Right lobe of liver (tissue), 4 donors: Measurements from ENCODE around the gene LMTK2.

Experiments
- POLR2A ChIP-seq: fragments of 450-650 bp; IDR thresholded peaks from one replicate; pipeline ENCODE4 v1.6.1; 2017; ENCODE audit warnings: antibody characterized with exemption, mild to moderate bottlenecking
- TF ChIP-seq, protein P1 (sequence below), 4 donors: fragments of 200-600 bp in 3 of 4; fragments of 450-650 bp in 1 of 4; IDR thresholded peaks; one replicate each; pipeline versions ENCODE4 v1.5.1 to v1.8.0; 2016 to 2022; ENCODE audit warnings: antibody characterized with exemption in 4 of 4, mild to moderate bottlenecking in 2 of 4
- donor health status: DM: no; HTN: no; CAD: no.
- donor health status: DM: no; HTN: no; CAD: no.
- donor health status: DM: no; HTN: yes; CAD: no.

DNA sequence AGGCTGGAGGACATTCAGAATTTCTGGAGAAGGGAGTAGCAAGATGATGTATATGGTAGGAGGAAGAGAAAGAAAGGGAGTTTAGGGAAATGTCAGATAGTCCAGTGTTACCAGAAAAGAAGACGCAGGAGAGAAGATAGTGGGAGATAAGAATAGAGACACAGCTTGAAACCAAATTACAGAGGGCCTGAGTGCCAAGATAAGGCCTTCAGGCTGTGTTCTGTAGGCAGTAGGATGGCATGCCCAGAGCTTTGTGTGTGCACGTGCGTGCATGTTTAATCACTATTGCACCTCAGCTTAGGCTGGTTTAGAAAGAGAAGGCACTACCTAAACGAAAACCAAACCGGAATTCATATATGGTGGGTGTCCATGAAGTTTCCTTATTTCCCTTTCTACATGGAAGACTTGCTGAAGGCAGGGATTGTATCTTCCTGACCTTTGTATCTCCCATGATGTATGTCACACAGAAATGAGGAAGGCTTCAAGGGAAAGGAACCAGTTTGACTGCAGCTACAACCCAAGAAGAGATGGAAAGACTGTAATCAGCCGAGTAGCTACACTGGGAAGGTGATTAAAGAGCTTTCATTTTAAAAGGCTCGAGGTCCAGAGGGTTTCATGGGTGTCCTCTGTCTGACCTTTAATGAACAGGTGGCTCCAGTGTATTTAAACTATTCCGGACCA, 68.7 kb downstream of the LMTK2 start:
- TF ChIP-seq, protein P1, sequence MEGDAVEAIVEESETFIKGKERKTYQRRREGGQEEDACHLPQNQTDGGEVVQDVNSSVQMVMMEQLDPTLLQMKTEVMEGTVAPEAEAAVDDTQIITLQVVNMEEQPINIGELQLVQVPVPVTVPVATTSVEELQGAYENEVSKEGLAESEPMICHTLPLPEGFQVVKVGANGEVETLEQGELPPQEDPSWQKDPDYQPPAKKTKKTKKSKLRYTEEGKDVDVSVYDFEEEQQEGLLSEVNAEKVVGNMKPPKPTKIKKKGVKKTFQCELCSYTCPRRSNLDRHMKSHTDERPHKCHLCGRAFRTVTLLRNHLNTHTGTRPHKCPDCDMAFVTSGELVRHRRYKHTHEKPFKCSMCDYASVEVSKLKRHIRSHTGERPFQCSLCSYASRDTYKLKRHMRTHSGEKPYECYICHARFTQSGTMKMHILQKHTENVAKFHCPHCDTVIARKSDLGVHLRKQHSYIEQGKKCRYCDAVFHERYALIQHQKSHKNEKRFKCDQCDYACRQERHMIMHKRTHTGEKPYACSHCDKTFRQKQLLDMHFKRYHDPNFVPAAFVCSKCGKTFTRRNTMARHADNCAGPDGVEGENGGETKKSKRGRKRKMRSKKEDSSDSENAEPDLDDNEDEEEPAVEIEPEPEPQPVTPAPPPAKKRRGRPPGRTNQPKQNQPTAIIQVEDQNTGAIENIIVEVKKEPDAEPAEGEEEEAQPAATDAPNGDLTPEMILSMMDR (IDR thresholded peaks at IDR 0.05): no peak
- no peak for TF ChIP-seq POLR2A
